GM19240 (cell line): ENCODE data around the gene ADCY5.

ENCODE experiments used
- DNase-seq: peaks from one replicate; pipeline ENCODE4 v3.0.0; 2011; ENCODE audit warnings: low spot score; ENCODE audit not compliant: insufficient read length

The ADCY5 gene

GRCh38 chr3:123371426-123371825, 77.5 kb downstream of the ADCY5 start:
- no peak for DNase-seq

- DNase-seq: no peak
Measured at GRCh38 chr3:123370819-123371218, 78.1 kb downstream of the ADCY5 start.

DNA sequence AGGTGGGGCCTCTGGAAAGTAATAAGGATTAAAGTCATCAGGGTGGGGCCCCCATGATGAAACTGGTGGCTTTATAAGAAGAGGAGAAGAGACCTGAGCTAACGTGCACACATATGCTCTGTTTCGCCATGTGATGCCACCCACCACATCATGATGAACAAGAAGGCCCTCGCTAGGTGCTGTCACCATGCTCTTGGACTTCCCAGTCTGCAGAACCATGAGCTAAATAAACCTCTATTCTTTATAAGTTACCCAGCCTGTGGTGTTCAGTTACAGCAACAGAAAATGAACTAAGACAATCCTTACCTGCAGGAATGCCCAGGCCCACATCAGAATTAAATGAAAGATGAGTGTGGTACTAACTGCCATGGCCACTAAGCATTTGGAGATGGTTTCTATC, 79.8 kb downstream of the ADCY5 start:
- no peak for DNase-seq

DNA sequence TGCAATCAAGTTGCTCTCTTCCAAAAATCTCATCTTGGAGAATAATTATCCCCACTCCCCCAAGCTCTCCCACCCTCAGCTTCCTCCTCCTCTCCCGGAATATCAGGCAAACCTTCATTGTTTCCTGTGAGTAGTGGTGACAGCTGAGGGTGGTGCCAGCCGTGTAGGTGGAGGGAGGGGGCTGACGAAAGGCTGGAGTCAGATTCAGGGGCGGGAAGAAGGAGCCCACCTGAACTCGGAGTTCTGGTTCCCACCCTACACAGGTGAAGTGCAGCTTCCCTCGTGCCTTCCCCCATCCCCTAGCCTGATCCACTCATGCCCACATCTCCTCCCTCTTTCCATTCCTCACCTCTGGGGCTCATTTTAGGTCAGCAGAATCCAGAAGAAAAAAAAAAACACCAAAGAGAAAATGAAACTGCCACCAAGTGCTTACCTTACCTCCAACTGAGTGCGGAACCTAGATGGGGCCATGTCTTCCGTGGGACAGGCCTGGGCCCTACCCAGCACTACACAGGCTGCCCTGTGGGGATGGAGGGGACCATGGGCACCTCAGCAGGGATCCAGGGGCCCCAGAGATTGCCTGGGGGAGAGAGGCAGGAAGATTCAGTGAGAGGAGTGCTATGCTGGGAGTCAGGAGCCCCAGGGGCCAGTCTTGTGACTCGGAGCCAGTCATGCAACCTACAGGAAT, 81.3 kb downstream of the ADCY5 start:
- DNase-seq: no peak

GRCh38 chr3:123365450-123366143, 83.3 kb downstream of the ADCY5 start:
- no peak for DNase-seq

DNA sequence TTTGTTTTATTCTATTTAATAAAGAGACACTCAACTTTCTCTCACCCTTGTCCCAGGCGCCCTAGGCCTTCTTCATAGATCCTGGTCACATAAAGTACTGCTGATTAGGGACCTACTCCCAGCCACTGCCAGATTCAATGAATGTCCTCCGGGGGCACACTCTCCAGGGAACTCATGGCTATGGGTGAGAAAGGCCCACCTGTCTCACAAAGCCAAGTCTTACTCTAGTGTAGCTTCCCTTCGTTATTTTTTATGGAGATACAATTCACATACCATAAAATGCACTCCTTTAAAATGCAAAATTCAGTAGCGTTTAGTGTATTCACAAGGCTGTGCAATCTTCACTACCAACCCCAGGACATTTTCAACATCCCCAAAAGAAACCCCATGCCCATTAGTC, 87.8 kb downstream of the ADCY5 start:
- no peak for DNase-seq

DNA sequence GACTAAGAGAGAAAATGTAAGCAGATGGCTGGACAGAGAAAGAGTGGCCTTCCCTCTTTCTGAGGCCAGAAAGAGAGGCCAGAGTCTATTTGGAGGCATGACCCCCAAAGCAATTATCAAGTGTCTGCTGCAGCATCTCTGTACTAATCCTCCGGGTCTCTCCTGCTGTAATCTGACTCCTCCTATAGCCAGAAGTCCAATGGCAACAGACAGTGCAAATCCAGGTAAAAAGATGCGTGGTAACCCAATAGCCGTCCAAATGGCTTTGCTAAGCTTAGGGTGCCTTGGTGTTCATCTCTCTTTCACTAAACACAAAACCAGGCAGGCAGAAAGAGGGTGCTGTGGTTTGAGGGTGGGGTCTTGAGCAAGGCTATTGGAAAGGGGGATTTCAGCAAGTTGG, 91.6 kb downstream of the ADCY5 start:
- DNase-seq: no peak

DNA sequence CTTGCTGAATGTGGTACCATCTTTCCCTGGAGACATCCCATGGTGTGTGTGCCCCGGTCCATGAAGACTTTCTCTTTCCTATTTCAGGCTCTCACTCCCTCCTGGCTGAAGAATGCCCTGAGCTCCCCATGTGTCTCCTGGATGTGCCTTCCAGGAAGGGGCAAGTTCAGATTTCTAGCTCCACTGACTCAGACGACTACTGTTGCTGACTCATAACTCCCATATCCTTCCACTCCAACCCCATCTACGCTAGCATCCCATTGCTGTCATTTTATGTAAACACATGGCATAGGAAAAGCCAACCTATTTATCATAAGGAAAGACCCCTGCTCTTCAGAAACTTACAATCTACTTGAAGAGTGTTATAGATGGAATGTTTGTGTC, 95.0 kb downstream of the ADCY5 start:
- no peak for DNase-seq

GRCh38 chr3:123353227-123353849, 95.6 kb downstream of the ADCY5 start:
- no peak for DNase-seq

- no peak for DNase-seq
Measured at GRCh38 chr3:123352134-123352554, 96.7 kb downstream of the ADCY5 start.

GRCh38 chr3:123351501-123351900, 97.4 kb downstream of the ADCY5 start:
- DNase-seq: no peak

- no peak for DNase-seq
Measured at GRCh38 chr3:123350971-123351370, 97.9 kb downstream of the ADCY5 start.

DNA sequence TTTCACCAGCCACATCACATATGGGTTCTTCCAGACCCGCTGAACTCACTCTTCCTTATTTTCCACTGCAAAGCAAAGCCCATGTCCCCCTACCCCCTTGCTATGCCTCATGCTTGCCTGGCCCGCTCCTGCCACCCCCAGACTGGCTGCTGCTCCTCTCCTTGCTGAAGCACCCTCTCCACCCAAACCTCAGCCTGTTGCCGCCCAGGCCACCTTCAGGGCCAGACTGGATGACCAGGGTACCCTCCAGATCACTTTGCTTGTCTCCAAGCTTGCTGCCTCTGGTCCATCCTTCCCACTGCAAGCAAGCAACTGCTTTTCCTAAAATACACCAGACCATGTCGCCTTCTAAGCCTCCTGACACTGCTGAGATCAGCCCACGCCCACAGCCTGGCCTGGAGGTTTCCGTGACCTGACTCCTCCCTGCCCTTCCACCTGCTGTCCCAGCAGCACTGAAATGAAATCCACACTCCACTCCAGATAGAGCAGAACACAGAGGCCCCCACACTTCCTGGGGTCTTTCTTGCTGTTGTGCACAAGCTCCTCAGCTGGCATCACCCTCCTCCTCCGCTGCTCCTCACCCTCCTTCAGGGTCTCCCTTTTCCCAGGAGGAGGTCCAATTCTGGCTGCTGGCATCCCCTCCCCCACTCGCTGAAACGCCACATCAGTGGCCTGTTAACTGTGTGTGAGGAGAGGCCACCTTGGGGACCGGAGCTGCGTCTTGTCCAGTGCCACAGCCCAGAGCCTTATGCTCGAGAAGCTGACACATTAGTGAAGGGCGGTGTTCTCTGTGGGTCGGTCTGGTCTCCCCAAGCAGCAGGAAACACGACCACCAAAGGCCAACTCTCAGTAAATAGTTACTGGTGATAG, 99.1 kb downstream of the ADCY5 start:
- no peak for DNase-seq

DNA sequence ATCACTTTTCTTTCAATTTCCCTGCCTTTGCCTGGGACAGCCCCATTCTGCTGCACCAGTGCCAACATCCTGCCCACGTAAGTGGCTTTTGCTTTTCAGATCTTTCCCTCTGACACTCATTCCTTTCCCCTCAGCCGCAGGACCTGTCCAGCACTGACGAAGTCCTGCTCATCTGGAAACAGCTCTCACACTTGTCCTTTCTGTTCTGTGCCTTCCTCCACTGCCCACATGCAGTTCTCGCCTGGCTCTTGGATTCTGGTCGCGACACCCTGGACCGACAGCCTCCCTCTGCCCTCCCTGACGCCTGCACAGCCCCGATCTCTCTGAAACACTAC, 99.7 kb downstream of the ADCY5 start:
- no peak for DNase-seq

DNA sequence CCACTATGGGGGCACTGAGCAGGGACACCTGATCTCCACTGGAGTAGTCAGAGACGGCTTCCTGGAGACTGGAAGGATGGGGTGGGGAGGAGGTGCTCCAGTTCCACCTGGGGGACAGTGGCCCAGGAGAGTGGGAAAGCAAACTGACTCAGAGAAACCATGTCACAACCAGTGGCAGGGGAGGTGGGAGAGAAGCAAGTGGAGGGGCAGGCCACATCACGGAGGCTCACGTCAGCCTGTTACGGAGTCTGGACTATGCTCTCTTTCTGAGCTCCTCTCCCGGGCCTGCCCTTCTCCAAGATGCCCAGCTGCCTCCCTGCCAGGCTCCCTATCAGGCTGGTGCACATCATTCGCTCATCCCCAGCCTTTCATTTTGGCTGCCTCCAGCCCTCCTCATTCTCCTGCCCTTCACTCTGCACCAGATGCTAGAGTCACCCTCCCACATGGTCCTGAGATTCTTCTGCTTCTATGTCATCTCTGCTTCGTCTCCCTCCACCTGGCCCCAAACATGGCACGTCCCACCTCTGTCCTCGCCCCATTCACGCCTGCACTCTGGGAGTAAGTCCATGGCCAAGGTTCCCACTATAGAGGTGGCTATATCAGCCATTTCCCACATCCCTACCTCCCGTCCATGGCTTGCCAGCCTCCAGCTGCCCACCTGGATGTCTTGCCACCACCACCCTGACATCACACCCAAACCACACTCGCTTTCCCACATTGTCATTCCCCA, 100.3 kb downstream of the ADCY5 start:
- no peak for DNase-seq

DNA sequence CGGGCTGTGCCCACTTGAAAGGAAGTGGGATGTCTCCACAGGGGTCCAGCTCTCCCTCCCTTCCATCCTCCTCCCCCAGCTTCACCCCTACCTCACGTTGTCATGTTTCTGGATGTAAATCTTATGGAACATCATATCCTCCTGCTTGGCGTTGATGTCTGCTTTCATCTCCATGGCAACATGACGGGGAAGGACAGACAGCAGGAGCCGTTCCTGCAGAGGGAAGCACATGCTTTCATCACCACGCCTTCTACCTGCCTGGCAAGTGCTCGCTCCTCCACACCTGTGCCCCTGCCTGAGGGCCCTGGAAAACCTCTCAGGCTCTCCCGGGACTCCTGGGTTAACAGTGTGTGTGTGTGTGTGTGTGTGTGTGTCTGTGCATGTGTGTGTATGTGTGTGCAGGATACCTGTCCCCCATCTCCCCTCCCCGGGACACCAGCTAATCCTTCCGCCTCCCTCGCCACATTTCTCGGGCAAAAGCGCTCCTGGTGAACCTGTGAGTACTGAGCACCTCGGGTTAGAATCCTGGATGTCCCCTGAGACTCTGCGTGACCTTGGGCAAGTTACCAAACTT, 101.1 kb downstream of the ADCY5 start:
- no peak for DNase-seq

GRCh38 chr3:123347205-123347604, 101.7 kb downstream of the ADCY5 start:
- DNase-seq: no peak

DNA sequence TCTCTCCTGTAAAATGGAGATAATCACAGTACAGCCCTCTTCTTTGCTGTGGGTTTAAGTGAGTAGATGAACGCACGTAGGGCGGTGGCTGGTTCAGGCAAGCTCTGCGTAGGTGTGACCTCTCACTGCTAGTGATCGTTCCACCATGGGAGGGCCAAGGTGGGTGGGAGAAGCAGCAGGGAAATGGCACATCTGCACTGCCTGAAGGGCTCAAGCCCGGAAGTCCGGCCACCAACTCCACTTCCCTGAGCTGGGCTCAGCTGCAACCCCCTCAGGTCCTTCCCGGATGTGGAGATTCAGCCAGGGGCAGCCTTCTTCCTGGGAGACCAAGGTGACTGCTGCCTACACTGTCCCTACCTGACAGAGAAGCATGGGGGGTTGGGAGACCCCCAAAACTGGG, 102.9 kb downstream of the ADCY5 start:
- DNase-seq: no peak

DNA sequence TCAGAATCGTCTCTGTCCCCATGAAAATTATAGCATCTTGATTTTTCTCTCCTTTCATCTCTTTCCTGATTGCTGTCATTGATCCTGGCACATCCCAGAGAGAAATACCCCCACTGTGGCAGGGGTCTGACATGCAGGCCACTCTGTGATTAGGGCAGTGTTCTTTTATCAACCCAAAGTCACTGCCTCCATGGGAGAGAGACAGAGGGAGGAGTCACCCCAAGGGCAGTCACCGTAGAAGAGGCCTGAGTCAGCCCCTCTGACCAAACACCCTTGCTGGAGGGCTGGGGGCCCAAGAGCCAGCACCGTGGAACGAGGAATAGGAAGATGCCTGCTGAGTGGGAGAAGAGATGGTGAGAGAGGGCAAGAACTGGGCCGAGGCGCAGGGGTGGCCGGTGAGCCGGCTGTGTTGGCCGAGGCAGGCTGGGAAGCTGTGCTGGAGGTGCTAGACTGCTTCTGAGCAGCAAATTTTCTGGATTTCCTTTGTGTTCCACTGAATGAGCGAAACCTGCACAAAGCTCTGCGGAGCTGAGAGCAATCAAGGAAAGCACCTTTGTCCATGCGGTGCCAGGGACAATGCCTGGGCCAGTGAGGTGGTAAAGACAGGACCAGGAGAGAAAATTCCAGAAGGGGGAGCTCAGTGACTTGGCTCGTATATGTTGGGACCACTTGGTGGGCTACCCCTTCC, 103.8 kb downstream of the ADCY5 start:
- DNase-seq: no peak

GRCh38 chr3:123344175-123344906, 104.5 kb downstream of the ADCY5 start:
- DNase-seq: no peak
